Fibroblast of pulmonary artery (primary cell): Measurements from ENCODE around the gene TMEM130.
"Not testable (repeated sequence)": the region's sequence is repeated elsewhere in the genome, so short reads cannot be mapped to it uniquely, and the experiment has no call there.

Experiments used
- DNase-seq: peaks from one replicate; pipeline ENCODE4 v3.0.0-alpha.2; 2010; ENCODE audit warnings: low read depth
- H3K4me3 ChIP-seq: replicated peaks from 2 replicates; pipeline ENCODE4 v1.5.1; 2011; ENCODE audit warnings: low read depth, mild to moderate bottlenecking, control low read depth, low read length, moderate library complexity
- TF ChIP-seq, protein P1 (sequence below): IDR thresholded peaks from 2 replicates; pipeline ENCODE4 v1.5.1; 2011; ENCODE audit warnings: mild to moderate bottlenecking, control low read depth, low read length, inconsistent platforms; ENCODE audit errors: missing control alignments

Gene TMEM130

DNA sequence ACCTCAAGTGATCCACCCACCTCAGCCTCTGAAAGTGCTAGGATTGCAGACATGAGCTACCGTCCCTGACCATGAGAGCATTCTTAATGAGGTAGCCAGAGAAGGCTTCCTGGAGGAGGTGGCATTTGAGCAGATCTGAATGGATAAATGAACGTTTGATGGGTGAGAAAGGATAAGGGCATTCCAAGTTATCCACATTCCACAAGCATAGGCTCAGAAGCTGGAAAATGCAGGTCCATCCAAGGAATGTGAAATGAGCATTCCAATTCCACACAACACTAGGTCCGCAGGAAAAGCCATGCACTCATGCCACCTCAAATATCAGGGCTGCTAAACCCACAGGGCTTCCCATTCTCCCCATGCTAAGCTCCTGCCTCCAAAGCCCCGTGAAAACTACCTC lies 17.0 kb downstream of the TMEM130 start:
- TF ChIP-seq, protein P1, sequence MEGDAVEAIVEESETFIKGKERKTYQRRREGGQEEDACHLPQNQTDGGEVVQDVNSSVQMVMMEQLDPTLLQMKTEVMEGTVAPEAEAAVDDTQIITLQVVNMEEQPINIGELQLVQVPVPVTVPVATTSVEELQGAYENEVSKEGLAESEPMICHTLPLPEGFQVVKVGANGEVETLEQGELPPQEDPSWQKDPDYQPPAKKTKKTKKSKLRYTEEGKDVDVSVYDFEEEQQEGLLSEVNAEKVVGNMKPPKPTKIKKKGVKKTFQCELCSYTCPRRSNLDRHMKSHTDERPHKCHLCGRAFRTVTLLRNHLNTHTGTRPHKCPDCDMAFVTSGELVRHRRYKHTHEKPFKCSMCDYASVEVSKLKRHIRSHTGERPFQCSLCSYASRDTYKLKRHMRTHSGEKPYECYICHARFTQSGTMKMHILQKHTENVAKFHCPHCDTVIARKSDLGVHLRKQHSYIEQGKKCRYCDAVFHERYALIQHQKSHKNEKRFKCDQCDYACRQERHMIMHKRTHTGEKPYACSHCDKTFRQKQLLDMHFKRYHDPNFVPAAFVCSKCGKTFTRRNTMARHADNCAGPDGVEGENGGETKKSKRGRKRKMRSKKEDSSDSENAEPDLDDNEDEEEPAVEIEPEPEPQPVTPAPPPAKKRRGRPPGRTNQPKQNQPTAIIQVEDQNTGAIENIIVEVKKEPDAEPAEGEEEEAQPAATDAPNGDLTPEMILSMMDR, result no peak
- no peak overlapping the region for H3K4me3 ChIP-seq
- no peak for DNase-seq

DNA sequence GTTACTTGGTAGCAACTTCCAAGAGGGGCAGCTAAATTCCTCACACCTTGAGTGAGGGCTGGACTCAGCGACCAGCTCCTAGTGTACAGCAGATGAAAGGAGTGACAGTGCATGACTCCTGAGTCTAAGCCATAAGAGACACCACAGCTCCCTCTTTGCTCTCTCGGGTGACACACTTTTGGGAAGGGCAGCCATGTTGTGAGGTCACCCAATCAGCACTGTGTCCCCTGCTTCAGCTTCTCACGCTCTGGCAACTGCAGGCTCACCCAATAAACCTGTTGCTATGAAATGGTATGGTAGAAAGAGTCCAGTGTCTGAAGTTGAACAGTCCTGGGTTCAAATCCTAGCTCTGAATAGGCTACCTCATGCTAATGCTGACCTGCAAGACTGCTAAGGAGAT lies 20.9 kb downstream of the TMEM130 start:
- no peak for DNase-seq
- no peak overlapping the region for H3K4me3 ChIP-seq
- TF ChIP-seq, protein P1, result no peak

DNA sequence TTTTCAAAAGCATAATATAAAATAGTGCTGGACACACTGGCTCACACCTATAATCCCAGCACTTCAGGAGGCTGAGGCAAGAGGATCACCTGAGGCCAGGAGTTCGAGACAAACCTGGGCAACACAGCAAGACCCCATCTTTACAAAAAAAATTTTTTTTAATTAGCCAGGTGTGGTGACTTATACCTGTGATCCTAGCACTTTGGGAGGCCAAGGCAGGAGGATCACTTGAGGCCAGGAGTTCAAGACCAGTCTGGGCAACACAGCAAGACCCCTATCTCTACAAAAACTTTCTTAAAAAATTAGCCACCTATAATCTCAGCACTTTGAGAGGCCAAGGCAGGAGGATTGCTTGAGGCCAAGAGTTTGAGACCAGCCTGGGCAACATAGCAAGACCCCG lies 27.3 kb downstream of the TMEM130 start:
- DNase-seq, H3K4me3 ChIP-seq: not testable (repeated sequence)

GRCh38 chr7:98841179-98841997 lies 28.4 kb downstream of the TMEM130 start:
- peak; percentile 86 for DNase-seq
- TF ChIP-seq, protein P1, result peak; percentile 93
- H3K4me3 ChIP-seq, result no peak overlapping the region

- TF ChIP-seq, protein P1, result no peak
- no peak overlapping the region for H3K4me3 ChIP-seq
- DNase-seq, result peak; percentile 31
Observed at GRCh38 chr7:98840722-98841121, 29.1 kb downstream of the TMEM130 start.

- DNase-seq, result no peak
- no peak overlapping the region for H3K4me3 ChIP-seq
- TF ChIP-seq, protein P1, result no peak
Observed at GRCh38 chr7:98840096-98840495, 29.7 kb downstream of the TMEM130 start.

- no peak overlapping the region for H3K4me3 ChIP-seq
- TF ChIP-seq, protein P1, result no peak
- no peak for DNase-seq
Observed at GRCh38 chr7:98837630-98837972, 32.2 kb downstream of the TMEM130 start.
